Mesothelial cell of epicardium (in vitro differentiated cells): ENCODE data around the gene ALDH3B1. TPM values are rescaled to one million over a fixed set of nuclear protein-coding genes. Genes with fewer than 3 reads are reported as not detected.

Source experiments
- DNase-seq, 2 experiments: peaks; one replicate each; pipeline ENCODE4 v3.0.0; 2021; ENCODE audit warnings: low spot score in 2 of 2; ENCODE audit not compliant: unreplicated experiment in 2 of 2
- H3K27ac Mint-ChIP-seq: 2 replicates; pipeline ENCODE4 v1.8.0; 2021; ENCODE audit warnings: mixed read lengths
- H3K27me3 Mint-ChIP-seq: 2 replicates; pipeline ENCODE4 v1.8.0; 2021; ENCODE audit warnings: low read depth, mixed read lengths
- H3K36me3 Mint-ChIP-seq: 2 replicates; pipeline ENCODE4 v1.8.0; 2021; ENCODE audit warnings: mixed read lengths
- H3K4me1 Mint-ChIP-seq: 2 replicates; pipeline ENCODE4 v1.8.0; 2021; ENCODE audit warnings: mixed read lengths
- H3K4me3 Mint-ChIP-seq: 2 replicates; pipeline ENCODE4 v1.8.0; 2021; ENCODE audit warnings: mild to moderate bottlenecking, moderate library complexity, mixed read lengths
- H3K9me3 Mint-ChIP-seq: 2 replicates; pipeline ENCODE4 v1.8.0; 2021; ENCODE audit warnings: mixed read lengths
- total RNA-seq: library from RNA; stranded (reverse); gene quantifications from 3 replicates; pipeline ENCODE4 v1.2.1, GENCODE V29; 2021
- TF ChIP-seq, protein P1 (sequence below): fragments of 200-600 bp; sonication (generic); IDR thresholded peaks from one replicate; pipeline ENCODE4 v1.5.0; 2021; ENCODE audit warnings: antibody characterized with exemption; ENCODE audit not compliant: unreplicated experiment

The ALDH3B1 gene
- total RNA-seq, 1 donor from 2014 or later, result 1.8 TPM

DNA sequence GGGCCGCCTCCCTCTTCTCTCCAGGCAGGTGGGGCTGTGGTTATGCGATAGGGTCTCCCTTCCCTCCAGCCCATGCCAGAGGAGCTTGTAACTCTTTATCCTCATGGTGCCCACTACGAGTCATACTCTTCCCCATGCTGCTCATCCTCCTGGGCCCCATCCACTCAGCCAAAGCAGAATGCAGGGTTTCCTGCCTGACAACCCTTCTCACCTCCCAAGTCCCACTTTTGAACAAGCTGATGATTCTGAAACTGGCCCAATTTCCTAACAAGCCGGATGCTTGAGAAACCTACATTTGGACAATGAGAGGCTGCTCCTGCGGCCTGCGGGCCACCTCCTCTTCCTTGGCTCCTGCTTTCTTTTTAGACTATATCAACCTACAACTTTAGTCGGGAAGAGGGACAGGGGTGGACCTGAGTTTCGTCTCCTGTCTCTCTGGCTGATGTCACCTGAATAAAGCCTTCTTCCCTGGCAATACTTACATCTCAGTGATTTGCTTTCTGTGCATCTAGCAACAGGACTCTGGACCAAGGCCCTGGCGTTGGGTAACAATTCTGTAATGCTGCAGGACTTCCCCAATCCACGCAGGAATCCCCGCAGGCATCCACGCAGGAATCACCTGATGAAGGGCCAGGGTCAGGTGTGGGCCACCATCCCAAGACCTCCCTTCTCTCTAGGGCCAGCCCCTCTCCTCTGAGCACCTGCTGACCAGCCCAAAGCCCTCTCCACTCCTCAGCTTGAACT lies 18.8 kb downstream of the ALDH3B1 start:
- H3K9me3 Mint-ChIP-seq, result peaks cover 17% of the 10 kb centered on the region
- TF ChIP-seq, protein P1, sequence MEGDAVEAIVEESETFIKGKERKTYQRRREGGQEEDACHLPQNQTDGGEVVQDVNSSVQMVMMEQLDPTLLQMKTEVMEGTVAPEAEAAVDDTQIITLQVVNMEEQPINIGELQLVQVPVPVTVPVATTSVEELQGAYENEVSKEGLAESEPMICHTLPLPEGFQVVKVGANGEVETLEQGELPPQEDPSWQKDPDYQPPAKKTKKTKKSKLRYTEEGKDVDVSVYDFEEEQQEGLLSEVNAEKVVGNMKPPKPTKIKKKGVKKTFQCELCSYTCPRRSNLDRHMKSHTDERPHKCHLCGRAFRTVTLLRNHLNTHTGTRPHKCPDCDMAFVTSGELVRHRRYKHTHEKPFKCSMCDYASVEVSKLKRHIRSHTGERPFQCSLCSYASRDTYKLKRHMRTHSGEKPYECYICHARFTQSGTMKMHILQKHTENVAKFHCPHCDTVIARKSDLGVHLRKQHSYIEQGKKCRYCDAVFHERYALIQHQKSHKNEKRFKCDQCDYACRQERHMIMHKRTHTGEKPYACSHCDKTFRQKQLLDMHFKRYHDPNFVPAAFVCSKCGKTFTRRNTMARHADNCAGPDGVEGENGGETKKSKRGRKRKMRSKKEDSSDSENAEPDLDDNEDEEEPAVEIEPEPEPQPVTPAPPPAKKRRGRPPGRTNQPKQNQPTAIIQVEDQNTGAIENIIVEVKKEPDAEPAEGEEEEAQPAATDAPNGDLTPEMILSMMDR, result no peak
- H3K36me3 Mint-ChIP-seq, result peaks cover 26% of the 10 kb centered on the region
- peak overlapping the region; percentile 92 for H3K4me3 Mint-ChIP-seq
- DNase-seq, result no peak
- peaks cover 26% of the 10 kb centered on the region for H3K4me1 Mint-ChIP-seq
- no peaks in the 10 kb centered on the region for H3K27me3 Mint-ChIP-seq
- peak overlapping the region; percentile 64 for H3K27ac Mint-ChIP-seq

DNA sequence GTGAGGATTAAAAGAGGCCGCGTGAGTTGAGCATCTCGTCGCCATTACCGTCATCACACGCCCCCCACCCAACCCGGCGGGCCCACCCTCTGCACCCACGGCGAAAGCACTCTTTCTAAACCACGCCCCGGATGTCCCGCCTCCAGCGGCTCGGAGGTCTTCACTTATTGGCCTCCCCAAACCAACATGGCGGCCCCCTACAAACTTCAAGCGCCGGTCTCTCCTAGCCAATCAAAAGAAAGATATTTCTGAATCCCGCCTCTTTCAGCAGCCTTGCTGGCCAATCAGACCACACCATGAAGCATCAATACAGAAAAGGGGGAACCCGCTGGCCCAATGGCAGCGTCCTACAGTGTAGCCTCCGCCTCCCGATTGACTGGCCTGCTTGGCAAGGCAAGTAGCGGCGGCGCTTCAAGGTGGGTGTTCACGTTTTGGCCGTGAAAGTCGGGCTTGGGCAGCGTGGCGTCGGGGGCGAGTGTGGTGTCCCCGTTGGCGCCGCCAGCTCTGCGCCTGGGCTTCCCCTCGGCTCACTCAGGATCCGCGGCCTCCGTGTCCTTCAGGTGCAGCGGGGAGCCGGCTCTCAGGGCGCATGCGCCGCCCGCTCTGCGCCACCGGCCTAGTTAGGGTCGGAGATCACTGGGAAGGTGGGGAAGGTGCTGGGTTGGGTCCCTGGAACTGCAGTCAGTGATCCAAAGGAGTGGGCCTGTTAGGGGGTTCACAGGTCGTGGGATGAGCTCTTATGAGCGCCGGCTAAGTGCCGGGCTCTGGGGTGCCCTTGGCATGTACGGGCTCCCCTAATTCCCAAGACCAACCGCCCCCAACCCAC lies 20.4 kb downstream of the ALDH3B1 start, which contains the start of gene NDUFS8:
Gene NDUFS8 (plus strand): TSS at position 364 of the 826 bp plus-strand sequence. CDS start 1,471 bp downstream, outside the sequence.
- H3K27me3 Mint-ChIP-seq, result no peaks in the 10 kb centered on the region
- H3K36me3 Mint-ChIP-seq, result peaks cover 12% of the 10 kb centered on the region

DNA sequence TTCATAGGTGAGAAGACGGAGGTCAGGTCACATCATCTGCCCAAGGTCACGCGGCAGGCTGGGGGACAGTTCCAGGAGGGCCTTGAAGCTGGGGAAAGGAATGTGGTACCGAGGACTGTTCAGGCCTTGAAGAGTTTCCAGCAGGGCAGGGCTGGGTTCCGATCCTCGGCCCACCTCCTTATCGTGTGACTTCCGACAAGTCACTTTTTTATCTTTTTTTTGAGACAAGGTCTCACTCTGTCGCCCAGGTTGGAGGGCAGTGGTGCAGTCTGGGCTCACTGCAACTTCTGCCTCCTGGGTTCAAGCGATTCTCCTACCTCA lies 21.0 kb downstream of the ALDH3B1 start:
- no peak for DNase-seq
- H3K4me1 Mint-ChIP-seq, result peaks cover 26% of the 10 kb centered on the region
- peak overlapping the region; percentile 92 for H3K4me3 Mint-ChIP-seq
- peak overlapping the region; percentile 93 for H3K27ac Mint-ChIP-seq
- TF ChIP-seq, protein P1, result no peak
- no peaks in the 10 kb centered on the region for H3K27me3 Mint-ChIP-seq
- no peaks in the 10 kb centered on the region for H3K9me3 Mint-ChIP-seq
- H3K36me3 Mint-ChIP-seq, result peaks cover 7% of the 10 kb centered on the region

More for the DNA sequence above, 20.4 kb downstream of the ALDH3B1 start, which contains the start of gene NDUFS8:
- H3K4me1 Mint-ChIP-seq, result peaks cover 26% of the 10 kb centered on the region
- TF ChIP-seq, protein P1, result no peak
- DNase-seq, result peak; percentile 91 to 92
- peaks cover 1% of the 10 kb centered on the region for H3K9me3 Mint-ChIP-seq
- H3K27ac Mint-ChIP-seq, result peak within 1 kb of the TSS; percentile 93
- H3K4me3 Mint-ChIP-seq, result peak within 1 kb of the TSS; percentile 92

DNA sequence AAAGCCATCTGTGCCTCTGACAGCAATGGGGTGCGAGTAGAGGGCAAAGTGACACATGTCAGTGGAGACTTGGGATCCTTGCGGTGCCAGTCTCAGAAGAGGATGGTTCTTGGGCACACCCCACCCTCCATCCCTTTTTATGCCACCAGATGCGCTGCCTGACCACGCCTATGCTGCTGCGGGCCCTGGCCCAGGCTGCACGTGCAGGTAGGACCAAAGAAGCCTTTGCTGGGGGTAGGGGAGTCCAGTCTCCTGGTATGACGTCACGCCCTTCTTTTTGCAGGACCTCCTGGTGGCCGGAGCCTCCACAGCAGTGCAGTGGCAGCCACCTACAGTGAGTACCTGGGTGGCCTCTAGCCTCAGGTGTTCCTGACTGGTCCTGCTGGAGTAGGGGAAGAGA lies 21.9 kb downstream of the ALDH3B1 start:
- peak overlapping the region; percentile 92 for H3K4me3 Mint-ChIP-seq
- no peaks in the 10 kb centered on the region for H3K27me3 Mint-ChIP-seq
- H3K4me1 Mint-ChIP-seq, result peaks cover 26% of the 10 kb centered on the region
- H3K27ac Mint-ChIP-seq, result peak overlapping the region; percentile 6
- peaks cover 4% of the 10 kb centered on the region for H3K36me3 Mint-ChIP-seq
- TF ChIP-seq, protein P1, result no peak
- no peaks in the 10 kb centered on the region for H3K9me3 Mint-ChIP-seq
- no peak for DNase-seq

DNA sequence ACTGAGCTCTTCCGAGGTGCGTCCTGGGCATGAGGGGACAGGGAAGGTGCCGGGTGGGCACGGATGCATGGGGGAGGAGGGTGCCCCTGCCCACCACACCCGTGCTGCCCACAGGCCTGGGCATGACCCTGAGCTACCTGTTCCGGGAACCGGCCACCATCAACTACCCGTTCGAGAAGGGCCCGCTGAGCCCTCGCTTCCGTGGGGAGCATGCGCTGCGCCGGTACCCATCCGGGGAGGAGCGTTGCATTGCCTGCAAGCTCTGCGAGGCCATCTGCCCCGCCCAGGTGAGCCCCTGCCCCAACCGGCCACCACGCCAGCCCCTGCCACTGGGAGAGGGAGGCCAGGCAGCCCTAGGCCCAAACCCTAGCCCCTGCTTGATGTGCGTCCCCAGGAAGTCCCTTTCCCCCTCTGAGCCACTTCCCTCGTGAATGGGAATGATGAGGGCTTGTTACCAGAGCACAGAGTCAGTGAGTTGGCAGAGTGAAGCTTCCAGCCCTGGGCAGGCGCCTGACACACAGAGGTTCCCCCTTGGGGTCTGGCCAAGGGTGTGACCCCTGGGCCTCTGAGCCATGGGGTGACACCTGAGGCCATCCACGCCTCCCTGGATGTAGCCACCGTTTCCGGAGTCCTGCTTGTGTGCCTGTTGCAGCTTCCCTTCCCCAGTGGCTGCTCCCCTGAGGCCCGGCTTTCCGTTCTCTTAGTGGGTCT lies 23.0 kb downstream of the ALDH3B1 start:
- DNase-seq, result no peak
- H3K27ac Mint-ChIP-seq, result no peak overlapping the region
- H3K27me3 Mint-ChIP-seq, result no peaks in the 10 kb centered on the region

More for the DNA sequence above, 23.0 kb downstream of the ALDH3B1 start:
- Mint-ChIP-seq H3K36me3 (peaks cover 4% of the 10 kb centered on the region), H3K4me3 (no peak overlapping the region), H3K4me1 (peaks cover 24% of the 10 kb centered on the region), H3K9me3 (no peaks in the 10 kb centered on the region)
- TF ChIP-seq, protein P1, result no peak
